ENCODE results near the gene FAM120A.

Gene FAM120A

GRCh38 chr9:93560991-93561390, 109.5 kb downstream of the FAM120A start:
- no peak for DNase-seq (ENCODE audit: low read depth)

DNA sequence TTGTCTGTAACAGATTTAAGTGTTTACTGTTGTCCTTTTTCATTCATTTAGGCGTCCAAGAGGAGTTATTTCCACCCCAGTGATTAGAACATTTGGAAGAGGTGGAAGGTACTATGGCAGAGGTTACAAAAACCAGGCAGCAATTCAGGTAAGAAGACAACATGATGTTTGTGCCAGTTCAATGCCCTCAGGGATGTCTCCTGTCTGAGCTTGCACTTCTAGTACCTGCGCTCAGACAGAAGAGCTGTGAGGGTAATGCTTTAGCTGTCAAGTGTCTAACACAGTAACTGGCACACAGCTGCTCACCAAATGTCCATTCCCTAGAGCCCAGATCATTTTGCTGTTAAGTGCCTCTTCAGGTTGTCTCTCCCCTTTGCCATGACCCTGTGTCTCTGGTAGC, 110.7 kb downstream of the FAM120A start:
- DNase-seq (ENCODE audit: low read depth): no peak

GRCh38 chr9:93565089-93565488, 113.6 kb downstream of the FAM120A start:
- no peak for DNase-seq (ENCODE audit: low read depth)

GRCh38 chr9:93566408-93567270, 115.2 kb downstream of the FAM120A start:
- peak; percentile 100 for DNase-seq (ENCODE audit: low read depth)

- DNase-seq (ENCODE audit: low read depth): no peak
These were observed 115.9 kb downstream of the FAM120A start for GRCh38 chr9:93567271-93567959.

- no peak for DNase-seq (ENCODE audit: low read depth)
These were observed 116.7 kb downstream of the FAM120A start for GRCh38 chr9:93568169-93568568.

DNA sequence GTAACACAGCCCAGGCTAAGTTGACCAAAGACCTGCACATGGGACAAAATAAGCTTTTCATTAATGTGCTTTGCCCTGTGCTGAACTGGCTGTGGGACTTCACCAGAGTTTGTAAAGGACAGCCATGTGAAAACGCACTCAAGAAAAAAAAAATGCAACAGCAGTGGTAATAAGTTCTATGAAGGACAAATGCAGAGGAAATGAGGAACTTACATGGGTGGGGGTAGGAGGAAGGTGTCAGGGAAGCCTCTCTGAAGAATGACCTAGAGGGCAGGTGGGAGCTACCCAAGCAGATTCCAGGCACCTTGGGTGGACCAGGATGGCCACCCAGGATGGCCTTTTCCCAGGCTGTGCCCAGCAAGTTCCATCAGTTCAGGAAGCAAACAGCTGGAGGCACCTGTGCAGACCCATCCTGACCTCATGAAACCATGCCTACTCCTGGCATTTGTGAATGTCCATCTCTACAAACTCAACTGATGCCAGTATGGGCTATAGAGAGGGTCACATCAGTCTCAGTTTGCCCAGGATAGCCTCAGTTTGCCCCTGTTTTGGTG, 118.2 kb downstream of the FAM120A start:
- no peak for DNase-seq (ENCODE audit: low read depth)

DNA sequence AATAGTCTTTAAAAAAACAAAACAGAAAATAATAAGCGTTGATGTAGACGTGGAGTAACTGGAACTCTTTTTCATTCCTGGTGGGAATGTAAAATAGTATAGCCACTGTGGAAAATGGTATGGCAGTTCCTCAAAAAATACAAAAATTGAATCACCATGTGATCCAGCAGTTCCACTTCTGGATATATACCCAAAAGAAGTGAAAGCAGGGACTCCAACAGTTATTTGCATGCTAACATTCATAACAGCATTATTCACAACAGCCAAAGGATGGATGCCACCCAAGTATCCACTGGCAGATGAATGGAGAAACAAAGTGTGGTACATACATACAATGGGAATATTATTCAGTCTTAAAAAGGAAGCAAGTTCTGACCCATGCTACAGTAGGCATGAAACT, 120.7 kb downstream of the FAM120A start:
- DNase-seq (ENCODE audit: low read depth): no peak

DNA sequence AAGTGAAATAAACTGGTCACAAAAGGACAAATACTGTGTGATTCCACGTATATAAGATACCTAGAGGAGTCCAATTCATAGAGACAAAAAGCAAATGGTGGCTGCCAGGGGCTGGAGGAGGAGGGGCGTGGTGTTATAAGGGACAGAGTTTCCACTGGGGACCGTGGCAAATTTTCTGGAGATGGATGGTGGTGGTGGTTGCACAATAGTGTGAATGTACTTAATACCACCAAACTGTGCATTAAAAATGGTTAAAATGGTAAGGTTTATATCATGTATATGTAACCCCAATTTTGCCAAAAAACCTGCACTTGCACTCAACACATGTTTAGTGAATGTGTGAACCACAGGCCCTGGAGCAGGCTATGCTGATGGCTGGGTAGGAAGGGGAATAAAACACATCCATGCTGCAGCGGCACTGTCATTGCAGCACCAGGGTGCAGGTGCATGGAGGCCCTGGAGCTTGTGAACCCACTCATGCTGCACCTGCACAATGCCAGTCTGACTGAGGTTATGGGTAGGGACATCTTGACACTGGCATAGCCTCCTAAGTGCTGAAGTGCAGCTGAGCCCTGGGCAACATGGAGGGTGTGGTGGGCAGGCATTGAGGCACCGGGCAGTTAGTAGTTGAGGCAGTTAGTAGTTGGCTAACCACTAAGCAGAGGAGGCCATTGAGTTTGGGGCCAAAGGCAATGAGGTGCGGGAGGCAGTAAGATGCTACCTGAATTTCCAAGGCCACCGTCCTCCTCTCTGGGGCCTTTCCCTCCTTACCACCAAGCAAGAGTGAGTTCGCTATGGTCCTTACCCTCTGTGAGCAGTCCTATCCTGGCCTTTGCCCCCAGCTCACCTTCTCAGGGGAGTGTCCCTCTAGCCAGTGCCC, 121.4 kb downstream of the FAM120A start:
- no peak for DNase-seq (ENCODE audit: low read depth)

DNA sequence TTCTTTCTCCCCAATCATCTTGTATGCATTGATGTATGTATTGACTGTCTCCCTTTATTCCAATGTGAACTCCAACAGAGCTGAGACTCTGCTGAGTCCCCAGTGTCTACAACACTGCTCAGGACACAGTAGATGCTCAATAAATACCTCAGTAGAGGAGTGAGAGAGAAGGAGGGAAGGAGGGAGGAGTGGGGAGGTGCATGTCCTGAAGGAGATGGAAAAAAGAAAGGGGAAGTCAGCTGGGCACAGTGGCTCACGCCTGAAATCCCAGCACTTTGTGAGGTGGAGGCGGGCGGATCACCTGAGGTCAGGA, 122.0 kb downstream of the FAM120A start:
- no peak for DNase-seq (ENCODE audit: low read depth)

- no peak for DNase-seq (ENCODE audit: low read depth)
These were observed 122.8 kb downstream of the FAM120A start for GRCh38 chr9:93574091-93574899.

DNA sequence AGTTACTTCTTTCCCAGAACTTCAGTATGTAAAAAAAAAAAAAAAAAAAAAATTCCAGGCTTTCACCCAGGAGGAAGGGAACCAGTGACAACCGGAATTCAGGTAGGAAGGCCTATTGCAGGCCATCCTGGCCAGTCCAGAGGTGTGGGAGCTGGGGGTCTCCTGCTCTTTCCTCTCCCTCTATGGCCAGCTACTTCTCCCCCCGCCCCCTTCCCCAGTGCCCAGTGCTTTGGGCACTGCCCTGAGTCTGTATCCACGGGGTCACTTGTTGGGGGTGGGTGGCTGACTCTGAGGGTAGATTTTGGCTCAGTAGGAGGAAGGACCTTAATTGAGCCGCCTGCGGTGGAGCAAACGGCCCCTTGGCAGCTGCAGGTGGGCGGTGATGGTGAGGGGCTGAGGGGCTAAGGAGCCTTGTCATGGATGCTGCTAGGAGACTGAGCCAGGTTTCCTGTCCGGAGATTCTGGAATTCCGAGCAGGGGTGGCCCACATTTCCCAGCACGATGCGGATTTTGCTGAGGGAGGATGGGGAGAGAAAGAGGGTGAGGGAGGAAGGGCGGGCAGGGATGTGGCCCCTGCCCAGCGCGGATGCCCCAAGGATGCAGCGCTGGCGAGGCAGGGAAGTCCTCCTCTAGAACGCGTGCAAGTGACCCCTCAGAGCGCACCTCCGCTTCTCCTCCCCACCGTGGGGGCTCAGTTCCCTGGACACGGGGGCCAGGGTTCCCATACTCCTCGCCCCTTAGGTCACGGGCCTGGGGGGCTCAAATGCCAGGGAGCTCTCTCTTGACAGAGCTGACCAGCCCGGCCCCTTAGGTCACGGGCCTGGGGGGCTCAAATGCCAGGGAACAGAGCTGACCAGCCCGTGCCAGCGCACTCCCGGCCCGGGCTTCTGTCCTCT, 123.7 kb downstream of the FAM120A start:
- DNase-seq (ENCODE audit: low read depth): no peak

- peak; percentile 43 for DNase-seq (ENCODE audit: low read depth)
These were observed 124.3 kb downstream of the FAM120A start for GRCh38 chr9:93575796-93576257.

DNA sequence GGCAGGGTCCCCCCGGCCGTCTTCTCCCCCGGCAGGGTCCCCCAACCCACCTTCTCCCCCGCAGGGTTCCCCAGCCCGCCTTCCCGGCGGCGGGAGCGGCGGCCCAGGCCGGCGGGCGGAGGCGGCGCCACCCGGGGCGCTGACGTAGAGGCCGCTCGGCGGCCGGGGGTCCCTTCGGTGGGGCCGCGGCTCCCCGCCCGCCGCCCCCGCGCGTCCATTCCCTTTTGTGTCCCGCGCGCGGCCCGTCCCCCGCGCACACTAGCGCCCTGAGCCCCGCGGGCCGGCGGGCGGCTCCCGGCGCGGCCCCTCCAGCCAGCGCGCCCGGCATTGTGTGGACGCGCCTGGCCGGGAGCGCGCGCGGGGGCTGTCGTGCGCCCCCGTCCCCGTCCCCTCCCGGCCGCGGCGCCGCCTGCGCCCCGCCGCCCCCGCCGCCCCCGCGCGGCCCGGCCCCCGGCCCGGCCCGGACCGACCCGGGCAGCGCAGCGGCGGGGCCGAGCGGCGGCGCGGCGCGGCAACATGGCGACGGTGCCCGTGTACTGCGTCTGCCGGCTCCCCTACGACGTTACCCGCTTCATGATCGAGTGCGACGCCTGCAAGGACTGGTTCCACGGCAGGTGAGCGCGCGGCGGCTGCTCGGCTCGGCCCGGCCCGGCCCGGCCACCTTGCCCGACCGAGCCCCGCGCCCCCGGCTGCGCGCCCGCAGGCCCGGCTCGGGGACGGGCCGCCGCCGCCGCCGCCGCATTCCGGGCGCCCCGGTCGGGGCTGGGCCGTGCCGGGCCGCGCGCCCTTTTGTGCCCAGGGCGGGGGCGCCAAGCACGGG, 125.0 kb downstream of the FAM120A start, which contains the start of gene PHF2:
Gene PHF2, plus strand, starts transcription at position 327 of the 820 bp plus-strand sequence. Its CDS starts 190 bp downstream, at position 517.
- DNase-seq (ENCODE audit: low read depth): peak; percentile 15

DNA sequence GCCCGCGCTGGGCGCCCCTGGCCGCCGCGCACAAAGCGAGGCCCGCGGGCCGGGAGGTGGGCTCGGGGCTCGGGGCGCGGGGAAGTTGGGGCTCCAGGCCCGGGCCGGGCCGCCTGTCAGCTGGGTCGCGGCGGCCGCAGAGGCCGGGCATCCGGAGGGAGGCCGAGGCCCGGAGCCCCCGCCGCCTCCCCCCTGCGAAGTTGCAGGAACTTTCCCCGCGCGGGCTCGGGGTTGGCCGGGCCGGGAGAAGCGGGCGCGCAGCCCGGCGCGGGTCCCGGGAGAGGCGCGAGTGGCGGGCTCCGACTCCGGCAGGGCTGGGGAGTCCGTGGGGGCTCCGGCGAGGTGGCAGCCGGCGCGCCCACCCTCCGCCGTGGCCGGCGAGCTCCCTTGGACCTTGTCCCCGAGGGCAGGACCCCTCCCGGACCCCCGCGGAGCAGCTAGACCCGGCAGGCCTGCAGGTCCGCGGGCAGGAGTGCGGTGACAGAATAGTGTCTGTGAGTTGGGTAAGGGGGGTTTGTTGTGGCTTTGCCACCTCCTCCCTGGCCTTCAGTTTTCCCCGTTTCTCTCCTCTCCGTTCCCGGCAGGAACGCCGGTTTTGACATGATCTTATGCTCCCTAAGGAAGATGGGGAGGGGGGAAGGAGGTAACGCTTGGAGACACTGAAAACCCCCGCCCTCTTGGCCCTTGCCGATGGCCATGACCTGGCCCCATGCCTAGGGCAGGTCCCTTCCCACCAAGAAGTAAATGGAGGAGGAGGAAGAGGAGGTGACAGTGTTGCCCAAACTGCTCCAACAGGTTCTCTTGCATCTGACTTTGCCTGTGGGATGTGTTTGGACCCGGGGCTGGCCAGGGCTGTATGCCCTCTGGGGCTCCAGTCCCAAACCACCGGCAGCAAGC, 125.8 kb downstream of the FAM120A start:
- peak; percentile 20 for DNase-seq (ENCODE audit: low read depth)

DNA sequence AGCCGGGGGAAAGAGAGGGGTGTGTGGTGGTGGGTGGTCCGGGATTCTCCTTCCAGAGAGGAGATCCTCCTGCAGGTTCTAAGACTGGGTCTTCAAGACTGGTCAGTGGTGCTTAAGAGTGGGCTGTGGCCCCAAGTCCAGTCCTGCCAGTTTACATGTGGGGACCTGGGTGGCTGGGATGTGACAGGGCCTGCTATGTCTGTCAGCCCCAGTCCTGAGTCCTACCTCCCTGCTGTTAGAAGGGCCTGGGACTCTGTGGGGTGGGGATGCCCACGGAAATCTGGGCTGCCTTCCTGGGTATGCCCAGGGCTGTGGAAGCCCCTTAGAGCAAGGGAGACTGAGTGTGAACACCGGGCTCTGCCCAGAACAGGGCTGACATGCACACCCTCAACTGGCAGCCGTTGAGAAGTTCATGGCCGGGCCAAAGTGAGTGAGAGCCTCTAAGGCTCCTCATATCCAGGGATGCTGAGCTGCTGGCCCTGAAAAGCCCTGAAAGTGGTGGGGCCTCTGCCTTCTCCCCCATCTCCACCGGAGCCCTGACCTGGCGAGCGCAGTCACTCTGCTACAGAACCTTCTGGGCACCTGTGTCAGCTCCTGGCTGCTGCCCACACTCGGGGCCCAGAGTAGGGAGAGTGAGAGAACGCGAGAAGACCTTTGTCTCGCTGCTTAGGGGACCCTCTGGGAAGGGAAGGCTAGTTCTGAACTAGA, 126.6 kb downstream of the FAM120A start:
- DNase-seq (ENCODE audit: low read depth): no peak

DNA sequence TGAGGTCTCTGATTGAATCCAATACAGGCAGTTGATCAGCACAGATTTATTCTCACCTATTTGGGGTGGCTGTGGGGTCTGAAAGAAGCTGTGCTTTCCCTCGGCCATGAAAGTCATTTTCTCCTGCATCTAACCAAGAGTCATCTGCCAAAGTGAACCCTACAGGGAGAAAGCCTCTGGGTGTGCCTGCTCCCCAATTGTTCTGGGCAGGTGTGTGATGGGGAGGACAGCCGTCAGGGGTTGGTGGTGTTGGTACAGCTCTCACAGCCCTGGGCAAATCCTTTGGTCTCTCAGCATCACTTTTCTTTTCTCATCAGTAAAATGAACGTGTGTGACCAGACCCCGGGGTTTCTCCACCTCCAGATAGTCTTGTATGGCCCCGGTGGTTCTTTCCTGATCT, 127.4 kb downstream of the FAM120A start:
- DNase-seq (ENCODE audit: low read depth): no peak
